ENCODE results near the gene MOBP.

GRCh38 chr3:39540162-39540921 is 72.9 kb downstream of the MOBP start:
- TF ChIP-seq CTCF (conservative IDR thresholded peaks at IDR 0.05; ENCODE audit: low read depth, low read length): no peak
- TF ChIP-seq ELK1 (IDR thresholded peaks at IDR 0.05; ENCODE audit: borderline replicate concordance, low read depth, low read length): no peak
- TF ChIP-seq CEBPB (IDR thresholded peaks at IDR 0.05; ENCODE audit: low read depth, low read length): no peak
- TF ChIP-seq POLR2A (IDR thresholded peaks at IDR 0.05; ENCODE audit: low read depth, low read length): no peak
